Limb (tissue), 2 donors: ENCODE results near the gene FOSB.

Source experiments
- DNase-seq, 2 donors: peaks; one replicate each; pipeline ENCODE4 v3.0.0-alpha.2; 2016; ENCODE audit errors: extremely low spot score in 2 of 2

FOSB gene

DNA sequence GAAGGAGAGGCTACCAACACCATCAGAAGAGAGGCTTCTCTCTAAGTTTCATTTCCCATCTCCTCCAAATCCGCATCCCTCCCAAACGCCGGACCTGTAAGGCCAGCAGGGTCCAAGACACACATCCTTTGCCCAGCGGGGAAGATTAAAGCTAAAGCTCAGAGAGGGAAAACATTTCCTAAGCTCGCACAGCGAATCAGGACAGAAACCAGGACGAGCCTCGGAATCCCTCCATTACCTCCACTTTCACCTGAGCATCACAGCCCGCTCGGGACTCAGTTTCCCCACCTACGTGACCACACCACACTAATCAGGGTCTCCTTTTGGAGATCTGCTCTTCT, 711 bp upstream of the FOSB start:
- DNase-seq: no peak

DNA sequence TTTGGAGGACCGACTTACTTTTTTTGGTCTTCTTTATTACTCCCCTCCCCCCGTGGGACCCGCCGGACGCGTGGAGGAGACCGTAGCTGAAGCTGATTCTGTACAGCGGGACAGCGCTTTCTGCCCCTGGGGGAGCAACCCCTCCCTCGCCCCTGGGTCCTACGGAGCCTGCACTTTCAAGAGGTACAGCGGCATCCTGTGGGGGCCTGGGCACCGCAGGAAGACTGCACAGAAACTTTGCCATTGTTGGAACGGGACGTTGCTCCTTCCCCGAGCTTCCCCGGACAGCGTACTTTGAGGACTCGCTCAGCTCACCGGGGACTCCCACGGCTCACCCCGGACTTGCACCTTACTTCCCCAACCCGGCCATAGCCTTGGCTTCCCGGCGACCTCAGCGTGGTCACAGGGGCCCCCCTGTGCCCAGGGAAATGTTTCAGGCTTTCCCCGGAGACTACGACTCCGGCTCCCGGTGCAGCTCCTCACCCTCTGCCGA, 409 bp downstream of the FOSB start:
- DNase-seq: peak in 1 of 2 donors; percentile 77

DNA sequence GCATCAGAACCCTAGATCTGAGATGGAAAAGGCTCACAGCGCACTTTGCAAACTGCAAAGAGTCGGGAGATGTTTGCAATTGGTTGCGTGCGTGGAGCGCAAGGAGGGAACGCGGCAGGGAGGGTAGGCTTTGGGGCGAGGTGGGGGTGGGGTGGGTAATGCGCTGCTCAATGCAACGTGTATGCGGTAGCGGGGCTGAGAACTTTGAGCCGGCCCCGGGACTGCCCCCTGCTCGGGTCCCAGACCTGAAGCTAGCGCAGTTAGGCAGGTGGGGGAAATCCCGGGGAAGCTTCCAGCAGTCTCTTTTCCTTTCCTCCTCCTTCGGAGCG, 971 bp downstream of the FOSB start:
- DNase-seq: no peak

DNA sequence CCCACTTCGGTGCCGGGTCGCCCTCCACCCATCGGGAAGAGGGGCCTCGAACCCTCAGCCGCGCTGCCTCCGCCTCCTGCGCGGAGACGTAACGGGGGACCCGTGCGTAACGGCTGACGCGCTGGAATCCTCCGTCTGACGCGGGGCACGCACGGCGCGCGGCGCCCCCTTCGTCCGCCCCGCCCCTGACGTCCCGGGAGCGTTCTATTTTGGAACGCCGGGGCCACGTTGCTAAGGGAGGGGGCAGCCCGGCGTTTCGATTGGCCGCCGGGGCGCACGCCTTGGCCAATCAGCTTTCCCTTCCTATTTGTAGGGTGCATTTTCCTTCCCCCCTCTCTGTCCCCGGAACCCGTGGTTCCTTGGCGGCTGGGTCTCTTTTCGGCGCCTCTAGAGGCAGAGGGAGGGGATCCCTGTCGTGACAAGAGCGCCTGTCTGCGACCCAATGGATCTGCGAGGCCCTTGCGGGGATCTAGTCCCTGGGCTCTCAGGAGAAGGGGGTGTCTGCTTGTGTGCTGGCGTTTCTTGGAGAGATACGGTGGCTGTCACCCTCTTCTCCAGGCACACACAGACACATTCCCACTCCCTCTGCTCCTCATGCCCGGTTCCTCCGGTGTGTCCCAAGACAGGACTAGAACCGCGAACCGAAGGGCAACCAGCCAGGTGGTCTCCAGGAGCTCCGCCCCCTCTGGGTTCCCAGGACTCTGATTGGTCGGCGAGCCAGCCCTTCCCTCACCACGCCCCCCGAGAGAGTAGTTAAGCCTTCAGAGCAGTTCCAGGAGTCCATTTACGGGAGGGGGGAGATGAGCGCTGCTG, 1.5 kb downstream of the FOSB start:
- DNase-seq: peak; percentile 92 to 95

DNA sequence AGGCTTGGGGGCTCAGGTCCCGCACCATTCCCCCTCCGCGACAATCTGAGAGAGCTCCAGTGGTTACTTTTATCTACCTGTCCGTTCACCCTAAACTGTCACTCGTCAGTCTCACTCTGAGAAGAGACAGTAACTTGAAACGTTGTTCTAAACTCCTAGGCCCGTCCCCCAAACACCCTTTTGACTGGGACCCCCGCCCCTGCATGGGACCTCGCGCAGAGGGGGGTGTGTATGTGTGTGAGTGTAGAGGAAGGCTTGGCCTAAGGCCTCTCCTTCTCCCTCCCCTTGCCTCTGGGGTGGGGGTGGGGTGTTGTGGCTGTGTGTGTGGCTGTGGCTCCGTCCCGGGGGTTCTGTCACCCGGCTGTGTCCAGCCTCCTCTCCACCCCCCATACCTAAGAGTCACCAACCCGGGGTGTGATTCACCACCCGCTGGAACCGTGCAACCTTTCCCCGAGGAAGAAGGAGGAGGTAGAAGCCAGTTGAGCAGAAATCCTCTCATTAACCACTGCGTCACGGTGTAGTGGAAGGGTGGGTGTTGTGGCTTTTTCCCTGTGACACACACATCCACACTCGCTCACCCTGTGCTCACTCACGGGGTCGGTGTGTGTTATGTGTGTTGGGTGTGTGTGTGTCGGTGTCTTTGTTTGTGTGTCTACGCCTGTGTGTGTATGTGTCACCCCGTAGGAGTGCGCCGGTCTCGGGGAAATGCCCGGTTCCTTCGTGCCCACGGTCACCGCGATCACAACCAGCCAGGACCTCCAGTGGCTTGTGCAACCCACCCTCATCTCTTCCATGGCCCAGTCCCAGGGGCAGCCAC, 2.4 kb downstream of the FOSB start:
- DNase-seq: peak in 1 of 2 donors; percentile 79

DNA sequence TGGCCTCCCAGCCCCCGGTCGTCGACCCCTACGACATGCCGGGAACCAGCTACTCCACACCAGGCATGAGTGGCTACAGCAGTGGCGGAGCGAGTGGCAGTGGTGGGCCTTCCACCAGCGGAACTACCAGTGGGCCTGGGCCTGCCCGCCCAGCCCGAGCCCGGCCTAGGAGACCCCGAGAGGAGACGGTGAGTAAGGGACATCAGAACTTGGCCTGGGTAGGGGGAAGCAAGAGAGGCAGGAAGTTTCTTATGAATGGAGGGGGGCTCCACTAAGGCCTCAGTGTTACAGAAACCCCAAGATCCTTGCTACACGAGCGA, 2.9 kb downstream of the FOSB start:
- DNase-seq: no peak

DNA sequence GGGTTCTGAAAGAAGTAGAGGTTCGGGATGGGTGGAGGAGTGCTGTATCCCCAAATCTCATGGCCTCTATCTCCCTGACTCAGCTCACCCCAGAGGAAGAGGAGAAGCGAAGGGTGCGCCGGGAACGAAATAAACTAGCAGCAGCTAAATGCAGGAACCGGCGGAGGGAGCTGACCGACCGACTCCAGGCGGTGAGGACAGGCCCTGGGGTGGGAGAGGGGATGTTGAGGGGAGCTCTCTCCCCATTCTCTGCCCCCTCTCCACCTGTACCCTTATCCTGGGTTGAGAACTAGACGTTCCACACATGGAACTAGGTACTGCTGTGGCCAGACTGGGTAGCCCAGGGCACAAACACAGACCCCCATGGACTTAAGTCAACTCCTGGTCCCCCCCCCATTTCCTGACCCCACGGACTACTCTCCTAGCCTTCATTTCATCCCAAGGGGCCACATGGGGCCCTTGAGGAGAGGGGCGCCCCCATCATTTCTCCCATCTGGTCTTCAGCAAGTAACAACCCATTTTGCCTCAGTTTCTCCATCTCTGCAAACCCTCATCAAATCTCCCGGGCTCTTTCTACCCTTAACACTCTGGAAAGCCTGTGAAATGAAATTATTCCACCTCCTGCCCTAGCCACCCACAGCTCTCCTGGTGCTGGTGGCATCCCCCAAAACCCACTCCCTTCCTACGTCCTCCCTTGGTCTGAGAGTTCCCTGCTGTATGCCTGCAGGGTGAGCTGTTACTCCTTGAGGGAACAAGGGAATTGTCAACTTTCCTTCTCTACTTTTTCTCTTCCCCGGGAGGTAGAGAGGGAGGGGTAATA, 3.5 kb downstream of the FOSB start:
- DNase-seq: peak in 1 of 2 donors; percentile 54

DNA sequence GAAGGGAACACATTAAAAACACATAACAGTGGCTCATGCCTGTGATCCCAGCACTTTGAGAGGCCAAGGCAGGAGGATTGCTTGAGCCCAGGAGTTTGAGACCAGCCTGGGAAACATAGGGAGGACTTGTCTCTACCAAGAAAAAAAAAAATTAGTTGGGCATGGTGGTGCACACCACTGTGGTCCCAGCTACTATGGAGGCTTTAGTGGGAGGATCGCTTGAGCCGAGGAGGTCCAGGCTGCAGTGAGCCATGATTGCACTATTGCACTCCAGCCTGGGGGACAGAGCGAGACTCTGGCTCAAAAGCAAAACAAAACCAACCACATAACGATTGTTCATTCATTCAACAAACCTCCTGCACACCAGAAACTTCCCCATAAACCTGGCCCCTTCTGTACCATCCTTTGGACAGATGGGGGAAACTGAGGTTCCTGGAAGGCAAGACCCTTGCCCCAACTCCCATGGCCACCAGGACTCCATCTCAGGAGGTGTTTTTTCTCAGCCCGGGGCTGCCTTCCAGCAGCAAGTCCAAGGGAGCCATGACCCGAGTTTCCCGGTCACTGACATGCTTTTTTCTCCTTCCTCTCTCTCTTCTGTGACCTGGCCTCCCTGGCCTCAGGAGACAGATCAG, 4.3 kb downstream of the FOSB start:
- DNase-seq: no peak

DNA sequence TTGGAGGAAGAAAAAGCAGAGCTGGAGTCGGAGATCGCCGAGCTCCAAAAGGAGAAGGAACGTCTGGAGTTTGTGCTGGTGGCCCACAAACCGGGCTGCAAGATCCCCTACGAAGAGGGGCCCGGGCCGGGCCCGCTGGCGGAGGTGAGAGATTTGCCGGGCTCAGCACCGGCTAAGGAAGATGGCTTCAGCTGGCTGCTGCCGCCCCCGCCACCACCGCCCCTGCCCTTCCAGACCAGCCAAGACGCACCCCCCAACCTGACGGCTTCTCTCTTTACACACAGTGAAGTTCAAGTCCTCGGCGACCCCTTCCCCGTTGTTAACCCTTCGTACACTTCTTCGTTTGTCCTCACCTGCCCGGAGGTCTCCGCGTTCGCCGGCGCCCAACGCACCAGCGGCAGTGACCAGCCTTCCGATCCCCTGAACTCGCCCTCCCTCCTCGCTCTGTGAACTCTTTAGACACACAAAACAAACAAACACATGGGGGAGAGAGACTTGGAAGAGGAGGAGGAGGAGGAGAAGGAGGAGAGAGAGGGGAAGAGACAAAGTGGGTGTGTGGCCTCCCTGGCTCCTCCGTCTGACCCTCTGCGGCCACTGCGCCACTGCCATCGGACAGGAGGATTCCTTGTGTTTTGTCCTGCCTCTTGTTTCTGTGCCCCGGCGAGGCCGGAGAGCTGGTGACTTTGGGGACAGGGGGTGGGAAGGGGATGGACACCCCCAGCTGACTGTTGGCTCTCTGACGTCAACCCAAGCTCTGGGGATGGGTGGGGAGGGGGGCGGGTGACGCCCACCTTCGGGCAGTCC, 5.0 kb downstream of the FOSB start:
- peak in 1 of 2 donors; percentile 72 for DNase-seq

DNA sequence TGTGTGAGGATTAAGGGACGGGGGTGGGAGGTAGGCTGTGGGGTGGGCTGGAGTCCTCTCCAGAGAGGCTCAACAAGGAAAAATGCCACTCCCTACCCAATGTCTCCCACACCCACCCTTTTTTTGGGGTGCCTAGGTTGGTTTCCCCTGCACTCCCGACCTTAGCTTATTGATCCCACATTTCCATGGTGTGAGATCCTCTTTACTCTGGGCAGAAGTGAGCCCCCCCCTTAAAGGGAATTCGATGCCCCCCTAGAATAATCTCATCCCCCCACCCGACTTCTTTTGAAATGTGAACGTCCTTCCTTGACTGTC, 5.5 kb downstream of the FOSB start:
- no peak for DNase-seq

DNA sequence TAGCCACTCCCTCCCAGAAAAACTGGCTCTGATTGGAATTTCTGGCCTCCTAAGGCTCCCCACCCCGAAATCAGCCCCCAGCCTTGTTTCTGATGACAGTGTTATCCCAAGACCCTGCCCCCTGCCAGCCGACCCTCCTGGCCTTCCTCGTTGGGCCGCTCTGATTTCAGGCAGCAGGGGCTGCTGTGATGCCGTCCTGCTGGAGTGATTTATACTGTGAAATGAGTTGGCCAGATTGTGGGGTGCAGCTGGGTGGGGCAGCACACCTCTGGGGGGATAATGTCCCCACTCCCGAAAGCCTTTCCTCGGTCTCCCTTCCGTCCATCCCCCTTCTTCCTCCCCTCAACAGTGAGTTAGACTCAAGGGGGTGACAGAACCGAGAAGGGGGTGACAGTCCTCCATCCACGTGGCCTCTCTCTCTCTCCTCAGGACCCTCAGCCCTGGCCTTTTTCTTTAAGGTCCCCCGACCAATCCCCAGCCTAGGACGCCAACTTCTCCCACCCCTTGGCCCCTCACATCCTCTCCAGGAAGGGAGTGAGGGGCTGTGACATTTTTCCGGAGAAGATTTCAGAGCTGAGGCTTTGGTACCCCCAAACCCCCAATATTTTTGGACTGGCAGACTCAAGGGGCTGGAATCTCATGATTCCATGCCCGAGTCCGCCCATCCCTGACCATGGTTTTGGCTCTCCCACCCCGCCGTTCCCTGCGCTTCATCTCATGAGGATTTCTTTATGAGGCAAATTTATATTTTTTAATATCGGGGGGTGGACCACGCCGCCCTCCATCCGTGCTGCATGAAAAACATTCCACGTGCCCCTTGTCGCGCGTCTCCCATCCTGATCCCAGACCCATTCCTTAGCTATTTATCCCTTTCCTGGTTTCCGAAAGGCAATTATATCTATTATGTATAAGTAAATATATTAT, 6.1 kb downstream of the FOSB start:
- peak; percentile 10 to 74 for DNase-seq

DNA sequence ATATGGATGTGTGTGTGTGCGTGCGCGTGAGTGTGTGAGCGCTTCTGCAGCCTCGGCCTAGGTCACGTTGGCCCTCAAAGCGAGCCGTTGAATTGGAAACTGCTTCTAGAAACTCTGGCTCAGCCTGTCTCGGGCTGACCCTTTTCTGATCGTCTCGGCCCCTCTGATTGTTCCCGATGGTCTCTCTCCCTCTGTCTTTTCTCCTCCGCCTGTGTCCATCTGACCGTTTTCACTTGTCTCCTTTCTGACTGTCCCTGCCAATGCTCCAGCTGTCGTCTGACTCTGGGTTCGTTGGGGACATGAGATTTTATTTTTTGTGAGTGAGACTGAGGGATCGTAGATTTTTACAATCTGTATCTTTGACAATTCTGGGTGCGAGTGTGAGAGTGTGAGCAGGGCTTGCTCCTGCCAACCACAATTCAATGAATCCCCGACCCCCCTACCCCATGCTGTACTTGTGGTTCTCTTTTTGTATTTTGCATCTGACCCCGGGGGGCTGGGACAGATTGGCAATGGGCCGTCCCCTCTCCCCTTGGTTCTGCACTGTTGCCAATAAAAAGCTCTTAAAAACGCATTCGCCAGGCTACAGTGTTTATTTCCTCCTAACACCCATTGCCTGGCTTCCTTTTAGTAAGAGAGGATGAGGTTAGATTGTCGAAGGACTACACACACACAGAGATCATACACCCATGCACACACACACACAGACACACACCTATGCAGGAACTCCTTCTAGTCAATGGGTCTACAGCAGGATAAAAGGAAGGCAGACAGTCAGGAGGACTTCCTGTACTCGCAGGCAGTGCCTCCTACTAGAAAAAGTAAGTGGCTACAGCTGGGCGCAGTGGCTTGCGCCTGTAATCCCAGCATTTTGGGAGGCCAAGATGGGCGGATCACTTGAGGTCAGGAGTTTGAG, 7.1 kb downstream of the FOSB start:
- DNase-seq: peak; percentile 8 to 73

DNA sequence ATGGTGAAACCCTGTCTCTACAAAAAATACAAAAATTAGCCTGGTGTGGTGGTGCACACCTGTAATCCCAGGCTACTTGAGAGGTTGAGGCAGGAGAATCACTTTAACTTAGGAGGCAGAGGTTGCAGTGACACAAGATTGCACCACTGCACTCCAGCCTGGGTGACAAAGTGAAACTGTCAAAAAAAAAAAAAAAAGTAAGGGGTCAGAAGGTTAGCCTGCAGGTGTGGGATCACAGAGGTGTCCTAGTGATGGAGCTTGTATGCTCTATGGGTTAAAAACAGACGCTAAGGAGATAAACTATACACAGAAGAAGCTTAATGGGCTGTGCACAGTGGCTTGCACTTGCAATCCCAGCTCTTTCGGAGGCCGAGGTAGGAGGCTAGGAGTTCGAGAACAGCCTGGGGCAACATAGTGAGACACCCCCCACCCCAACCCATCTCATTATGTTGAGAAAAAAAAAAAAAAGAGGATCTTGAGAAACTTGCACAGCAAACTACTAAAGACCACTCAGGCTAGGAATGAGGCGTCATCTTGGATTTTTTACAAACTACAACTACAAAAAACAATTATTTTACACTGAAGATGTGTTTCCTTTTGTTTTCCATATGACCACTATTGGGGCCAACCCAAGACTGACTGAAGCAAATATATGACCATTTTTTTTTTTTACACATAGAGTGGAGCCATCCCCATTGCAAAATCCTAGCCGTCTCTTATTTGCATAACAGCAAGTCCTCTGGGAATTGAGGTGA, 7.9 kb downstream of the FOSB start:
- peak in 1 of 2 donors; percentile 71 for DNase-seq

DNA sequence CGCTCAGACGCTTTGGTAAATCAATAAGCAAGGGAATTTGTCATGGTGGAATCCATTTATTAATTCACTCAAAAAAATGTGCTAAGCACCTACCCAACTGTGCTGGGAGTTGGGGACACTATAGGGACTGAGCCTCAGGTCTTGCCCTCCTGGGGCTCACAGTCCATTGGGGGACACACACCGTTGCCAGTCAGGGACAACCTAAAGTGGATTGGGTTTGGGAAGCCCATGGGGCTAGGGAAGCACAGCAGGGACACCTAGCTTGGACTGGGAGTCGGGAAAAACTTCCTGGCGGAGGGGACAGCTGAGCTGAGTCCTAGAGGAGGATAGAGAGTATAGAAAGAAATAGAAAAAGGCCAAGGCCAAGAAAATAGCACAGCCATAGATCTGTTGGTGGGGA, 8.5 kb downstream of the FOSB start:
- peak in 1 of 2 donors; percentile 75 for DNase-seq

DNA sequence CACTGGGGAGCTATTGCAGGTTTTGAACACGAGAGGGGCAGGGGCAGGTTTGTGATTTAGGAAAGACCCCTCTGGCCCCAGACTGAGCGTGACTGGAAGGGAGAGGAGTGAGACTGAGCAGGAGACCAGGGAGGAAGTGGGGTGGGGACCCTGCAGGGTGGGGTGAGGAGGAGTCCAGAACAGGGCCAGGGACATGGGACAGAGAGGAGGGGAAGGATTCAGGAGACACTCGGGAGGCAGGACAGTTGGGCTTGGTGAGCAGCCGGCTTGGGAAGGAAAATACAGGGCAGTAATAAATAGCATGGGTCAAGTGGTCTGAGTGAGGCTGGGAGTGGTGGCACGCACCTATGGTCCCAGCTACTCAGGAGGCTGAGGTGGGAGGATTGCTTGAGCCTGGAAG, 9.4 kb downstream of the FOSB start:
- DNase-seq: peak in 1 of 2 donors; percentile 69

DNA sequence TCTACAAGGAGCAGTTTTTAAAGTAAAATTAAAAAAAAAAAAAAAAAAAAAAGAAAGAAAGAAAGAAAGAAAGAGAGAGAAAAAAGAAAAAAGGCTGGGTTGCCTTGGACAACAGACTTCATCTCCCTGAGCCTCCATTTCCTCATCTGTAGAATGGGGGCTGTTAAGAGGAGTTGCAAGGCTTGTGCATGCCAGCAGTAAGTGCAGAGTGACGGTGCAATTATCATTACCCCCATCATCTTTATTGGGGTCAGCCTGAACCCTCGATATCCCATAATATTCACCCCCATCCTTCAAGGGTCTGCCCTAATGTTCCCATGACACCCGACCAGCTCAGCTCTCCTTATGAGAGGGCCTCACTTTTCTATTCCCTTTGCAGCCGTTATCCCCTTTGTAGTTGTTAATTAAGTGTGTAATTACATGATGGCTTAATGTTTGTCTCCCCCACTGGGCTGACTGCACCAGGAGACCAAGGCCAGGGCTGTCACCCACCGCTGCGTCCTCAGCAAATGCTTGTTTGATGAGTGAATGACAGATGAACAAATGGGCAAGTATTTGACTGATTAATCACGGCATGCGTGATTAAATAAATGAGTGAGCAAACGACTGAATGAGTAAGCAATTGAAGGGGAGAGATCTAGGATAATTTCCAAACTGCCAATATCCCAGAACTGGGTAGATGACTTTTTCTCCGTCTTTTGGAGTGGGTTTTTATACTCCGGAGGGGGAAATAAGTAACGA, 10.1 kb downstream of the FOSB start:
- DNase-seq: peak in 1 of 2 donors; percentile 57
